AG08396 (cell line): Measurements from ENCODE around the gene OR5J2.
"Not testable (repeated sequence)": the region's sequence is repeated elsewhere in the genome, so short reads cannot be mapped to it uniquely, and the experiment has no call there.

ENCODE experiments used
- DNase-seq: peaks from one replicate; pipeline ENCODE4 v3.0.0; 2012; ENCODE audit warnings: low spot score, mixed read lengths

OR5J2 gene

GRCh38 chr11:56176318-56176717 is at the start of gene OR5J2:
Gene OR5J2 (plus strand): TSS chr11:56176618. CDS start chr11:56176618, 0 bp downstream.
- no peak for DNase-seq

GRCh38 chr11:56140151-56140661 is 36.2 kb upstream of the OR5J2 start, which contains the start of gene OR8J3:
Gene OR8J3 (minus strand): TSS chr11:56140201. CDS start chr11:56137718, 2,483 bp downstream.
- no peak for DNase-seq

- DNase-seq = not testable (repeated sequence)
Measured at GRCh38 chr11:56143681-56144080, 32.7 kb upstream of the OR5J2 start.

DNA sequence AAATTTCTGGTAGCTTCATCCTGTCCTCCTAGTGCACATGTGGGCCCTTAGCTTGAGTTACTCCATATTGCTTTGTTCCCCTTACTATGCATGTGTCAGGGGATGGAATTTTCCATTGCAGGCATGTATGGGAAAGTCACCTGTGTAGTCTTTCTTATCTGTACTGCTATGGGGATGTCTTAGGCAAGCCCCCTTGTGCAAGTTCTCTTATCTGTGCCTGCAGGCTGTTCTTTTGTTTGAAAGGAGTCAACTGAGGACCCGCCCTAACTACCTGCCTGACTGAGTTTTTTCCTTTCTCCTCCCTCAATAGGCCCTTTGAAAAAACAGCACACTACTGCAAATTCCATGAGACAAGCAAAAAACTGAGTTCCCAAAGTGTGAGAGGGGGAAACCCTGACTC is 25.0 kb upstream of the OR5J2 start:
- no peak for DNase-seq

GRCh38 chr11:56152333-56152732 is 24.1 kb upstream of the OR5J2 start:
- no peak for DNase-seq

DNA sequence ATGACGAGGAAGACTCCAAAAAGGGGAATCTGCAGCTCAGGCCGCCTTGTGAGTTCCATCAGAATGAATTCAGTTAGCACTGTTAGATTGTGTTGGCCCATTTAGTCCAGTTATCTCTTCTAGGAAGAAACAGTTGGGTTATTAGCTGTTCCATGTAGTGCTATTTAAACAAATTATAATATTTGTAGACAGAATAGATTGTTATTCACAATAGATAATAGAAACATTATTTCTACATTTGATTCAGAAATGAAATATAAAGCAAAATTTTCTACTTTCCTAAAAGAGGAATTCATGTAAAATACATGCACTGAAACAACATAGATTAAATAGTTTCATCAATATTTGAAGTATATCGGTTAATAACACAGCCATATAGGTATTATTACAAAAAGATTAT is 16.2 kb upstream of the OR5J2 start, which contains the start of gene OR8K5:
Gene OR8K5, minus strand, starts transcription at position 101 of the 400 bp plus-strand sequence. Its CDS starts 0 bp downstream, at position 101.
- DNase-seq = no peak

- no peak for DNase-seq
Measured at GRCh38 chr11:56163804-56164203, 12.6 kb upstream of the OR5J2 start.

DNA sequence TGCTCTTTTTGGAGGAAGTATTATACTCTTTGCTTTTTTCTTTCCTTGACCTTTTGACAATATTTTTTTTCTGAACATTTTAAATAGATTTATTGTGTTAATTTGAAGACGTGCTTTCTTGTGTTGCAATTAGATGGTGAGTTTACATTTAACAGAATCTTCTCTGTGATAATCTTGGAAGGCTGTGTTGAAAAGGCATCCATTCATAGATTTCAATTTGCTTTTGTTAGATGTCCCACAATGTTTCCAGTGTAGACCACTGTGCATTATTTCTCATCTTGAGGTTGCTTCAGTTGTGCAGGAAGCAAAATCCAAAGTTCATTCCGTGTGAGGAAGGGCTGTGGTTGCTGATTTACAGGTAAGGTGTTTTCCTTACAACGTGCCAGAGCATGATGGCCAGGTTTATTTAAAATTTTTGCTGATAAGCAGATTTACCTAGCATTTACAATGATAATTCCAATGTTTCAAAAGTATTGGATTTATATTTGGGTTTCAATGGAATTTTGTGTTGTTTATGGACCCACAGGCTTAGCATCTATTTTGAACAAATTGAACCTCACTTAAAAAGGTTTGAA is 4.1 kb upstream of the OR5J2 start:
- DNase-seq = no peak

DNA sequence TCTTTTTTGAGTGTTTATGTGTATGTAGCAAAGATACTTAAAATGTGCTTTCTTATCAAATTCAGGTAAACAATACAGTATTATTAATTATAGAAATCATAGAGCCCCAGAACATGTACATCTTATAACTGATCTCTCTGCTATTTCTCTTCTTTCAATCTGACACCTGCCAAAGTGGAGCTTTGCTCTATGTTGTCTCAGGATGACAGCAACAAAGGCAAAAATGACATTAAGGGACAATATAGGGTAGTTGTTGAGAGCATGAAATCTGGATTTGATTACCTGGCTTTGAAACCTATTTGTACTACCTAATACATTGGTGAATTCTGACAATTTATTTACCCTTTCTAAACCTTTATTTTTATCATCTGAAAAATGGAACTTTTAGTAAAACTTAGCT is 7.0 kb downstream of the OR5J2 start:
- no peak for DNase-seq

GRCh38 chr11:56188602-56189001 is 12.2 kb downstream of the OR5J2 start:
- no peak for DNase-seq

DNA sequence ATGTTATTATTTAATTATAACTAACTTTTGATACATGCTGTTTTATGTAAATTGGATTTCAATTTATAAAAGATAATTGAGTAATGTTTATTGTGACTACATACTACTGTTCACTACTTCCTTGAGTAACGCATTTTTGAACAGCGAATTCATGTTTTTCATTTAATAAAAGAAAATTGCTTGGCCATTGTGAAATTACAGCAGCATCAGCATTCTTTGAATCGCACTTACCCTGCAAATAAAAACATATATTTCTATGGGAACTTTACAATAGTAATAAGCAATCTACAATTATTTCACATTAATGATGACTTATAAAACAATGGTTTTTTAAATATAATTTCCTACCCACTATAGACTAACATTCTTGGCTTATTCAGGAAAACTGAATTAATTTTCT is 20.3 kb downstream of the OR5J2 start:
- DNase-seq = no peak

DNA sequence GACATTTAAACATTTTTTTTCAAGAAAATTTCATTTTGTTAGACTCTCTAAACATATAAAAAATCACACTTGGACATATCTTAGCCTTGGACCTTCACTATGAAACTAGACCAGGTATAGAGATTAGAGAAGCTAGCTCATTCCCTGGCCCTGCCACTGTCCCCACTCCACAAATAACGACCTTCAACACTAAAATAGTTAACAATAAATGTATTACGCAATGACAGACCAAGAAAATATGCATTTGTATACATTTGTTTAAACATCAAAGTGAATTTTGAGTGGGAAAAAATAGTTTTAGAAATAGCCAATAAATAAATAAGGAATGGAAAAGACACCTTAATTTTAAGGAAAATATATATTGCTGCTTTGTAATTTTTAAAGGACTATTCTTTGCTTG is 20.9 kb downstream of the OR5J2 start:
- DNase-seq = no peak

- DNase-seq = no peak
Measured at GRCh38 chr11:56207790-56208189, 31.4 kb downstream of the OR5J2 start.

DNA sequence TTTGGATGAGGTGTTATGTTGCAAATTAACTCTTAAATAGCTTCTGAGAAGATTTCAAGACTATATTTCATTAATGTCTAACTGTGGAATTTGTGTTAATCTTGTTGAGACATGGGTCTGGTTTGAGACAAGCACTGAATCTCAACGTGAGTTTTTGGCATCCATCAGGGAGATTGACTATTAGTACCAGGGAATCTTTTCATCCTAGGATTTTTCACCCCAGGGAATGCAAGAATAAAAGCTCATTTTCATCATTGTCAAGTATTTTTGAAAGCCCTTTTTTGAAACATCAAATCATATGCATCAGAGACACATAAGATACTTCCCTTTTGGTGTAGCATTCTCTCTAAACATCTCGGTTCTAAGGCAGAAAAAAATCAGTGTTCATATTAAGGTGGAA is 38.1 kb downstream of the OR5J2 start:
- no peak for DNase-seq

DNA sequence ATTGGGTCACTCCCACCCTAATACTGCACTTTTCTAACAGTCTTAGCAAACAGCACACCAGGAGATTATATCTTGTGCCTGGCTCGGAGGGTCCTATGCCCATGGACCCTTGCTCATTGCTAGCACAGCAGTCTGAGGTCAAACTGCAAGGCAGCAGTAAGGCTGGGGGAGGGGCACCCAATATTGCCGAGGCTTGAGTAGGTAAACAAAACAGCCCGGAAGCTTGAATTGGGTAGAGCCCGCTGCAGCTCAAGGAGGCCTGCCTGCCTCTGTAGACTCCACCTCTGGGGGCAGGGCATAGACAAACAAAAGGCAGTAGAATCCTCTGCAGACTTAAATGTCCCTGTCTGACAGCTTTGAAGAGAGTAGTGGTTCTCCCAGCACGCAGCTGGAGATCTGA is 43.3 kb downstream of the OR5J2 start:
- DNase-seq = not testable (repeated sequence)
